Sigmoid colon (tissue), 4 donors: ENCODE data around the gene KIF21A.

Experiments used
- POLR2A ChIP-seq, 2 donors: fragments of 450-650 bp; IDR thresholded peaks; one replicate each; pipeline ENCODE4 v1.6.1; 2016; ENCODE audit warnings: antibody characterized with exemption in 2 of 2, mild to moderate bottlenecking in 2 of 2, moderate library complexity in 2 of 2
- POLR2AphosphoS5 ChIP-seq, 4 donors: sonication (generic); formaldehyde crosslinking; IDR thresholded peaks; one replicate each; pipeline ENCODE4 v1.6.1; 2017; ENCODE audit warnings: antibody characterized with exemption in 4 of 4
- TF ChIP-seq, protein P1 (sequence below), 4 experiments: fragments of 450-650 bp in 3 of 4; fragments of 200-600 bp in 1 of 4; IDR thresholded peaks; one replicate each; pipeline ENCODE4 v1.5.1; 2016 to 2019; ENCODE audit warnings: antibody characterized with exemption in 4 of 4, mild to moderate bottlenecking in 3 of 4, moderate library complexity in 2 of 4

DNA sequence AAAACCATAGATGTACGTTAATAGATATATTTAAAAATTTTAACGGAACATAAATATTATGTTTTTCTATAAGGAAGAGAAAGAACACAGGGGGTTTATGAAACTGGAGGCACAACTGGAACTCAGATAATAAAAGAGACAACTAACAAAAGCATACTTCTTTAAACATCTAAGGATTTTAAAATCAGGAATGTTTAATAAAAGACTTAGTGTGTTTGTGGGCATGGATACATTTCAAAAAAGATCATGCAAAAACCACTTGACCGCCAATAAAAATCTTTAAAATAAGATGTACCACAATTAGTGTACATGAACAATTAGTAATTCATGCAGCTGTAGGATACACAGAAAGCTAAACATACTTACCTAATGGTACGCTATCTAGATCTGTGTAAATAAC is 113.0 kb downstream of the KIF21A start:
- TF ChIP-seq, protein P1, sequence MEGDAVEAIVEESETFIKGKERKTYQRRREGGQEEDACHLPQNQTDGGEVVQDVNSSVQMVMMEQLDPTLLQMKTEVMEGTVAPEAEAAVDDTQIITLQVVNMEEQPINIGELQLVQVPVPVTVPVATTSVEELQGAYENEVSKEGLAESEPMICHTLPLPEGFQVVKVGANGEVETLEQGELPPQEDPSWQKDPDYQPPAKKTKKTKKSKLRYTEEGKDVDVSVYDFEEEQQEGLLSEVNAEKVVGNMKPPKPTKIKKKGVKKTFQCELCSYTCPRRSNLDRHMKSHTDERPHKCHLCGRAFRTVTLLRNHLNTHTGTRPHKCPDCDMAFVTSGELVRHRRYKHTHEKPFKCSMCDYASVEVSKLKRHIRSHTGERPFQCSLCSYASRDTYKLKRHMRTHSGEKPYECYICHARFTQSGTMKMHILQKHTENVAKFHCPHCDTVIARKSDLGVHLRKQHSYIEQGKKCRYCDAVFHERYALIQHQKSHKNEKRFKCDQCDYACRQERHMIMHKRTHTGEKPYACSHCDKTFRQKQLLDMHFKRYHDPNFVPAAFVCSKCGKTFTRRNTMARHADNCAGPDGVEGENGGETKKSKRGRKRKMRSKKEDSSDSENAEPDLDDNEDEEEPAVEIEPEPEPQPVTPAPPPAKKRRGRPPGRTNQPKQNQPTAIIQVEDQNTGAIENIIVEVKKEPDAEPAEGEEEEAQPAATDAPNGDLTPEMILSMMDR (IDR thresholded peaks at IDR 0.05), result no peak
- TF ChIP-seq POLR2AphosphoS5 (IDR thresholded peaks at IDR 0.05) (no peak), POLR2A (IDR thresholded peaks at IDR 0.05) (no peak)
